ENCODE data around the gene PIK3CD. TPM values are rescaled to one million over a fixed set of nuclear protein-coding genes. Genes with fewer than 3 reads are reported as not detected.

The PIK3CD gene
- total and polyA plus RNA-seq, 2 of the 4 experiments (the other 2 are of a cell fraction): 5.0 to 12.1 TPM

- Histone ChIP-seq H2BK15ac (ENCODE audit: low read depth, low read length) (peak overlapping the region; percentile 53; the same call in 1 of the 3 replicates), H3K4me2 (ENCODE audit: low read depth, low read length) (peak overlapping the region; percentile 78), H2AK5ac (ENCODE audit: low read depth, low read length) (peak overlapping the region; percentile 71), H2BK120ac (ENCODE audit: low read depth, low read length) (peak overlapping the region; percentile 79), H3K36me3 (ENCODE audit: control insufficient read depth, insufficient read depth, low read length) (no peaks in the 10 kb centered on the region), H4K5ac (ENCODE audit: low read depth, low read length) (peak overlapping the region; percentile 85), H2AFZ (replicated peaks; ENCODE audit: low read length, poor library complexity) (peak overlapping the region; percentile 87), H2BK20ac (ENCODE audit: low read depth, low read length) (peak overlapping the region; percentile 41; the same call in 1 of the 2 replicates), H3K9ac (ENCODE audit: low read depth, low read length) (peak overlapping the region; percentile 61), H3K27me3 (ENCODE audit: control insufficient read depth, insufficient read depth, low read length) (no peaks in the 10 kb centered on the region), H3K9me3 (ENCODE audit: control insufficient read depth, insufficient read depth, low read length) (no peaks in the 10 kb centered on the region), H4K20me1 (ENCODE audit: insufficient read depth, low read length) (0 out of 2 replicates have a peak, but pooled peaks cover 7% of the 10 kb centered on the region), H3K18ac (ENCODE audit: low read depth, low read length) (peak overlapping the region; percentile 52), H4K8ac (ENCODE audit: low read depth in 2 of 2, low read length in 2 of 2) (peak overlapping the region; percentile 83 to 89), H3K4me3 (ENCODE audit: insufficient read depth, low read depth, low read length) (peak overlapping the region; percentile 54), H3K14ac (replicated peaks; ENCODE audit: low read depth, low read length) (peak overlapping the region; percentile 46), H3K27ac (ENCODE audit: insufficient read depth, low read length) (peak overlapping the region; percentile 73), H2BK5ac (ENCODE audit: low read depth, low read length, poor library complexity, severe bottlenecking) (peak overlapping the region; percentile 61), H3K4ac (ENCODE audit: low read depth, low read length) (peak overlapping the region; percentile 78), H4K91ac (ENCODE audit: insufficient read depth, low read depth, low read length) (peak overlapping the region; percentile 71), H3K4me1 (ENCODE audit: control insufficient read depth, insufficient read depth, low read length) (peaks cover 18% of the 10 kb centered on the region), H2AK9ac (replicated peaks; ENCODE audit: low read depth, low read length, poor library complexity) (peak overlapping the region; percentile 68), H3K23ac (ENCODE audit: low read depth, low read length) (peak overlapping the region; percentile 62), H3K9me1 (ENCODE audit: insufficient read depth, low read length) (peaks cover 14% of the 10 kb centered on the region), H3K56ac (ENCODE audit: extremely low read depth, insufficient read depth, low read length) (no peak overlapping the region), H3K79me1 (ENCODE audit: low read depth in 1 of 2, low read length in 2 of 2) (peaks cover 6 to 30% of the 10 kb centered on the region in 2 experiments; a peak in 3 of 4 replicates)
- intact Hi-C loops (cut with micrococcal nuclease): no loop called here
- in situ Hi-C loops (cut with MboI; ENCODE audit: low sequenced_read_pairs): no loop called here
- BruUV-seq (replicated peaks): no TSS peak
- whole genome bisulfite sequencing, 2 experiments (ENCODE audit: extremely low coverage in 2 of 2, insufficient read length in 1 of 2): 2% methylated on average over 10 of the region's 42 CpGs; no CpG with 5 or more reads in 1 of the 2 experiments
- ATAC-seq (ENCODE audit: low read depth) (peak; percentile 51), DNase-seq (peak; percentile 92)
- CTCF ChIA-PET: interaction anchor here (1.2 kb wide), 1 partner anchor 179 kb away, joined by 3 read pairs; no protein-coding TSS in a partner anchor
- POLR2A ChIA-PET (ENCODE audit: unreplicated experiment): interaction anchor here (0.6 kb wide), 1 partner anchor 12 kb away, joined by 3 read pairs; no protein-coding TSS in a partner anchor
- dilution Hi-C loops (cut with HindIII; ENCODE audit: low sequenced_read_pairs, unreplicated experiment): no loop called here
- TF ChIP-seq CEBPB (IDR thresholded peaks at IDR 0.05; ENCODE audit: low read depth, low read length) (peak; percentile 41), SMC3 (IDR thresholded peaks at IDR 0.05; ENCODE audit: low read depth, low read length) (no peak), RFX5 (IDR thresholded peaks at IDR 0.05; ENCODE audit: low read depth, low read length) (no peak), MAFK (IDR thresholded peaks at IDR 0.05; ENCODE audit: low read depth, low read length) (no peak), MAZ (IDR thresholded peaks at IDR 0.05; ENCODE audit: borderline replicate concordance, low read depth, low read length) (peak; percentile 91), POLR2A (IDR thresholded peaks at IDR 0.05; ENCODE audit: low read depth, low read length) (peak; percentile 57; the same call in 1 of the 2 replicates), CHD1 (IDR thresholded peaks at IDR 0.05; ENCODE audit: low read depth, low read length) (no peak), USF2 (IDR thresholded peaks at IDR 0.05; ENCODE audit: low read depth, low read length) (no peak), CTCF (conservative IDR thresholded peaks at IDR 0.05; ENCODE audit: low read depth, low read length) (0 out of 2 replicates have a peak, but pooled peaks have one; percentile 1), NFE2L2 (IDR thresholded peaks at IDR 0.05; ENCODE audit: low read depth, low read length) (peak; percentile 13; the same call in 1 of the 2 replicates), FOS (IDR thresholded peaks at IDR 0.05; ENCODE audit: low read depth, low read length) (peak; percentile 98), BHLHE40 (IDR thresholded peaks at IDR 0.05; ENCODE audit: low read depth, low read length) (peak; percentile 74)
- TF ChIP-seq, protein P1, sequence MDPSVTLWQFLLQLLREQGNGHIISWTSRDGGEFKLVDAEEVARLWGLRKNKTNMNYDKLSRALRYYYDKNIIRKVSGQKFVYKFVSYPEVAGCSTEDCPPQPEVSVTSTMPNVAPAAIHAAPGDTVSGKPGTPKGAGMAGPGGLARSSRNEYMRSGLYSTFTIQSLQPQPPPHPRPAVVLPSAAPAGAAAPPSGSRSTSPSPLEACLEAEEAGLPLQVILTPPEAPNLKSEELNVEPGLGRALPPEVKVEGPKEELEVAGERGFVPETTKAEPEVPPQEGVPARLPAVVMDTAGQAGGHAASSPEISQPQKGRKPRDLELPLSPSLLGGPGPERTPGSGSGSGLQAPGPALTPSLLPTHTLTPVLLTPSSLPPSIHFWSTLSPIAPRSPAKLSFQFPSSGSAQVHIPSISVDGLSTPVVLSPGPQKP (IDR thresholded peaks at IDR 0.05; ENCODE audit: borderline replicate concordance, low read depth, low read length): peak; percentile 60; the same call in 1 of the 2 replicates
Measured at GRCh38 chr1:9687120-9687873, 35.8 kb downstream of the PIK3CD start.

All from IMR-90 (cell line).